ENCODE results near the gene POLR3C.

The POLR3C gene

DNA sequence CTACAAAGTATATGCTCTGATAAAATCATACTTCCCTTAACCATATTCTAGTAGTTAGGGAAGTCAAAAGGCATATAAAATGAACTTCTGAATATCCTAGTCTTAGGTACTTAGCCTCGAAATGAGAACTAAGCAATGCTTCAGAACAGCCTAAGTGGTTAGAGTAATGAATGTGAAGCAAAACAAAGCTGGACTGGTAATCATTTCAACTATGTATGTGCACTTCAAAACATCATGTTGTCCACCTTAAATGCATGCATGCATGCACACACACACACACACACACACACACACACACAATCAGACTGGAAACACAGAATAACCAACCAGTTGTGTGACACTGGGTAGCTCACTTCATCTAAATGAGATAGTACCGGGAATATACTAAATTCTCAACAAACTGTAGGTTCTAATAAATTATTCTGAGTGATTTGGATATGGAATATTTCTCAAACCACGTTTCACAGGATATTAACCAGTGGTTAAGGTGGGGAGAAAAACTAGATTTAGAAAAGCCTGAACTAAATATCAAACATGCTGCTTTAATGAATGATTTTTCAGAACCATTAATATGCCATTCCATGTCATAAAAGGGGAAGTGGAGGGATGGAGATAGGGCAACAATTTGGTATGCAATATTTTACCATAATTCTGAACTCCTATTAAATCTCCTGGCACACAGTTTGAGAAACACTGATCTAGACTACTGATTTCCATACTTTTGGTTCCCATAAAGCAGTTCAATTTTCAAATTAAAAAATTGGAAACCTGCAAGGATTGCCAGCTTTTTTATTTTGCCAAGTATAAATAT lies 19.6 kb upstream of the POLR3C start:
- H3K9ac ChIP-seq (ENCODE audit: low read length), result no peak overlapping the region
- no peak overlapping the region for H3K4me3 ChIP-seq (ENCODE audit: insufficient read depth, low read length, poor library complexity, severe bottlenecking)
- H3K27ac ChIP-seq (ENCODE audit: low read depth, low read length), result no peak overlapping the region
- no peaks in the 10 kb centered on the region for H3K27me3 ChIP-seq (ENCODE audit: low read length)
- no peaks in the 10 kb centered on the region for H3K9me2 ChIP-seq (replicated peaks; ENCODE audit: insufficient read depth, low read length)
- no peaks in the 10 kb centered on the region for H4K20me1 ChIP-seq (ENCODE audit: low read depth, low read length)
- H3K4me2 ChIP-seq (ENCODE audit: low read depth, low read length, poor library complexity, severe bottlenecking), result no peak overlapping the region
- H3K9me3 ChIP-seq (ENCODE audit: insufficient read depth, low read length), result no peaks in the 10 kb centered on the region
- no peaks in the 10 kb centered on the region; the same call in 1 of the 2 replicates for H3F3A ChIP-seq (ENCODE audit: insufficient read depth)
- H3K79me2 ChIP-seq (ENCODE audit: insufficient read depth, low read length), result peaks cover 77% of the 10 kb centered on the region
- H3K36me3 ChIP-seq (ENCODE audit: low read length), result no peaks in the 10 kb centered on the region
- H2AFZ ChIP-seq (ENCODE audit: low read depth, low read length, severe bottlenecking), result no peak overlapping the region
- TF ChIP-seq, protein P1, sequence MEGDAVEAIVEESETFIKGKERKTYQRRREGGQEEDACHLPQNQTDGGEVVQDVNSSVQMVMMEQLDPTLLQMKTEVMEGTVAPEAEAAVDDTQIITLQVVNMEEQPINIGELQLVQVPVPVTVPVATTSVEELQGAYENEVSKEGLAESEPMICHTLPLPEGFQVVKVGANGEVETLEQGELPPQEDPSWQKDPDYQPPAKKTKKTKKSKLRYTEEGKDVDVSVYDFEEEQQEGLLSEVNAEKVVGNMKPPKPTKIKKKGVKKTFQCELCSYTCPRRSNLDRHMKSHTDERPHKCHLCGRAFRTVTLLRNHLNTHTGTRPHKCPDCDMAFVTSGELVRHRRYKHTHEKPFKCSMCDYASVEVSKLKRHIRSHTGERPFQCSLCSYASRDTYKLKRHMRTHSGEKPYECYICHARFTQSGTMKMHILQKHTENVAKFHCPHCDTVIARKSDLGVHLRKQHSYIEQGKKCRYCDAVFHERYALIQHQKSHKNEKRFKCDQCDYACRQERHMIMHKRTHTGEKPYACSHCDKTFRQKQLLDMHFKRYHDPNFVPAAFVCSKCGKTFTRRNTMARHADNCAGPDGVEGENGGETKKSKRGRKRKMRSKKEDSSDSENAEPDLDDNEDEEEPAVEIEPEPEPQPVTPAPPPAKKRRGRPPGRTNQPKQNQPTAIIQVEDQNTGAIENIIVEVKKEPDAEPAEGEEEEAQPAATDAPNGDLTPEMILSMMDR (IDR thresholded peaks at IDR 0.05; ENCODE audit: insufficient read depth, low read length, poor library complexity, severe bottlenecking), result no peak
- TF ChIP-seq EZH2phosphoT487 (conservative IDR thresholded peaks at IDR 0.05; ENCODE audit: low read length), result no peak

DNA sequence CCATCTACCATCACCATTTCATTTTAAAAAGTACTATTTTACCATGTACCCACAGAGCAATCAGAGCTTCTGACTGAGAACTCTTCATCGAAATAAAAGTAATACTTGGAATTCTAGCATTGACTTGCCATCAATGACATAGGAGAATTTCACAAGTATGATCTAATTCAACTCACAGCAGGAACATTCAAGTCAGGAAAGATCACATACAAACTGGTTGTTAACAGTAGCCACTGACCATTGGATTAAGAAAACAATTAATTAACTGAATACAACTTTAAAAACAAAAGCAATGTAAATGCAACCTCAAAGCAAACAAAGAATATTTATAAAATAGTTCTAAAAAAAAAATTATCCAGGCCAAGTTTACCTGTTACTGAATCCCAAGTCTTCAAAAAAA lies 18.9 kb upstream of the POLR3C start:
- Histone ChIP-seq H3K9me2 (replicated peaks; ENCODE audit: insufficient read depth, low read length) (no peaks in the 10 kb centered on the region), H3K79me2 (ENCODE audit: insufficient read depth, low read length) (peaks cover 72% of the 10 kb centered on the region), H3K4me3 (ENCODE audit: insufficient read depth, low read length, poor library complexity, severe bottlenecking) (no peak overlapping the region), H3K36me3 (ENCODE audit: low read length) (no peaks in the 10 kb centered on the region), H3K9me3 (ENCODE audit: insufficient read depth, low read length) (no peaks in the 10 kb centered on the region), H3K27ac (ENCODE audit: low read depth, low read length) (no peak overlapping the region), H3F3A (ENCODE audit: insufficient read depth) (no peaks in the 10 kb centered on the region; the same call in 1 of the 2 replicates), H2AFZ (ENCODE audit: low read depth, low read length, severe bottlenecking) (no peak overlapping the region), H3K27me3 (ENCODE audit: low read length) (no peaks in the 10 kb centered on the region), H4K20me1 (ENCODE audit: low read depth, low read length) (no peaks in the 10 kb centered on the region), H3K4me2 (ENCODE audit: low read depth, low read length, poor library complexity, severe bottlenecking) (no peak overlapping the region), H3K9ac (ENCODE audit: low read length) (no peak overlapping the region)
- TF ChIP-seq EZH2phosphoT487 (conservative IDR thresholded peaks at IDR 0.05; ENCODE audit: low read length), result no peak
- TF ChIP-seq, protein P1 (IDR thresholded peaks at IDR 0.05; ENCODE audit: insufficient read depth, low read length, poor library complexity, severe bottlenecking), result no peak

DNA sequence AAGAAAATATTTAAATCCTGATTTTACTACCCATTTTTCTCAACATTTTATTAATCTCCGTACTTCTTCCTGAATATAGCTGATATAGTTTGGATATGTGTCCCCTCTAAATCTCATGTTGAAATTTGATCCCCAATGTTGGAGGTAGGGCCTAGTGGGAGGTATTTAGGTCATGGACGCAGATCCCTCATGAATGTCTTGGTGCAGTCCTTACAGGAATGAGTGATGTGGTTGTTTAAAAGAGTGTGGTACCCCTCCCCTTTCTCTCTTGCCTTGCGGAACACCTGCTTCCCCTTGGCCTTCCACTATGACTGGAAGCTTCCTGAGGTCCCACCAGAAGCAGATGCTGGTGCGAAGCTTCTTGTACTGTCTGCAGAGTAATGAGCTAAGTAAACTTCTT lies 17.6 kb upstream of the POLR3C start:
- H3K36me3 ChIP-seq (ENCODE audit: low read length), result no peaks in the 10 kb centered on the region
- H3F3A ChIP-seq (ENCODE audit: insufficient read depth), result no peaks in the 10 kb centered on the region; the same call in 1 of the 2 replicates
- no peak overlapping the region for H3K9ac ChIP-seq (ENCODE audit: low read length)
- no peaks in the 10 kb centered on the region for H4K20me1 ChIP-seq (ENCODE audit: low read depth, low read length)
- no peak overlapping the region for H2AFZ ChIP-seq (ENCODE audit: low read depth, low read length, severe bottlenecking)
- no peaks in the 10 kb centered on the region for H3K27me3 ChIP-seq (ENCODE audit: low read length)
- no peak overlapping the region for H3K4me3 ChIP-seq (ENCODE audit: insufficient read depth, low read length, poor library complexity, severe bottlenecking)
- no peak for TF ChIP-seq EZH2phosphoT487 (conservative IDR thresholded peaks at IDR 0.05; ENCODE audit: low read length)
- TF ChIP-seq, protein P1 (IDR thresholded peaks at IDR 0.05; ENCODE audit: insufficient read depth, low read length, poor library complexity, severe bottlenecking), result no peak
- no peak overlapping the region for H3K27ac ChIP-seq (ENCODE audit: low read depth, low read length)
- peaks cover 60% of the 10 kb centered on the region for H3K79me2 ChIP-seq (ENCODE audit: insufficient read depth, low read length)
- H3K9me3 ChIP-seq (ENCODE audit: insufficient read depth, low read length), result no peaks in the 10 kb centered on the region
- no peaks in the 10 kb centered on the region for H3K9me2 ChIP-seq (replicated peaks; ENCODE audit: insufficient read depth, low read length)
- no peak overlapping the region for H3K4me2 ChIP-seq (ENCODE audit: low read depth, low read length, poor library complexity, severe bottlenecking)
